Ramos (cell line): ENCODE results near the gene NOL4L.

Source experiments
- in situ Hi-C: fragments of 300-500 bp; cut with MboI; formaldehyde crosslinking; loops from one replicate; pipeline ENCODE4 v1.14.3; 2022; ENCODE audit warnings: low sequenced_read_pairs; ENCODE audit not compliant: unreplicated experiment

Gene NOL4L

GRCh38 chr20:32544893-32545840, 40.0 kb downstream of the NOL4L start:
- in situ Hi-C loops: no loop called here

DNA sequence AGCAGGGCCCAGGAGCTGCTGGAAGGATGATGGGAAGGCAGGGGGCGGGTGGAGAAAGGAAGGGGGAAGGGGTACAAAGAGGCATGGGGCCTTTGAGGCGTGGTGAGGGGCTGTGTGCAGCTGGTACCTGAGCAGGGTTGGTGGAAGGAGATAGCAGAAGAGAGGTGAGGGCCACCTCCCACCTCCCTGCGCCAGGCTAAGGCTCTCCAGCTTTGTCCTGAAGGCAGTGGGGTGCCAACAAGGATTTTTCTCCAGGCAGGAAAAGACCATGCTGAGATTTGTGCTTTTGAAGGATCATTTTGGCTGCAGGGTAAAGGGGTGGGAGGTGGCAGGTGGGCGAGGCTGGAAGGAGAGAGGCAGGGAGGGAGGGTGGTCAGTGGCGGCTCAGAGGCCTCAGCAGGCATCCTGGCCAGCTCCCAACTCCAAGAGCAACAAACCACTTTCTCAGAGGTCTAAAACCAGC, 40.8 kb downstream of the NOL4L start:
- in situ Hi-C loops: no loop called here

- in situ Hi-C loops: no loop called here
Observed at GRCh38 chr20:32543570-32544259, 41.4 kb downstream of the NOL4L start.

DNA sequence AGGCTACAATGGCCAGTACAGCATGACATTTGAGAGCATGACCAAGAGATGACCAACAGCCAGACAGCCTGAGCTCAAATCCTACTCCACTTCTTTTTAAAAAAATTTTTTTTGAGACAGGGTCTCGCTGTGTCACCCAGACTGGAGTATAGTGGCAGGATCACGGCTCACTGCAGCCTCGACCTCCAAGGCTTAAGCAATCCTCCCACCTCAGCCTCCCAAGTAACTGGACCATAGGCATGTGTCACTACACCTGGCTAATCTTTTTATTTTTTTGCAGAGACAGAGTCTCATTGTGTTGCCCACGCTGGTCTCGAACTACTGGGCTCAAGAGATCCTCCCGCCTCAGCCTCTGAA, 42.9 kb downstream of the NOL4L start:
- in situ Hi-C loops: no loop called here

DNA sequence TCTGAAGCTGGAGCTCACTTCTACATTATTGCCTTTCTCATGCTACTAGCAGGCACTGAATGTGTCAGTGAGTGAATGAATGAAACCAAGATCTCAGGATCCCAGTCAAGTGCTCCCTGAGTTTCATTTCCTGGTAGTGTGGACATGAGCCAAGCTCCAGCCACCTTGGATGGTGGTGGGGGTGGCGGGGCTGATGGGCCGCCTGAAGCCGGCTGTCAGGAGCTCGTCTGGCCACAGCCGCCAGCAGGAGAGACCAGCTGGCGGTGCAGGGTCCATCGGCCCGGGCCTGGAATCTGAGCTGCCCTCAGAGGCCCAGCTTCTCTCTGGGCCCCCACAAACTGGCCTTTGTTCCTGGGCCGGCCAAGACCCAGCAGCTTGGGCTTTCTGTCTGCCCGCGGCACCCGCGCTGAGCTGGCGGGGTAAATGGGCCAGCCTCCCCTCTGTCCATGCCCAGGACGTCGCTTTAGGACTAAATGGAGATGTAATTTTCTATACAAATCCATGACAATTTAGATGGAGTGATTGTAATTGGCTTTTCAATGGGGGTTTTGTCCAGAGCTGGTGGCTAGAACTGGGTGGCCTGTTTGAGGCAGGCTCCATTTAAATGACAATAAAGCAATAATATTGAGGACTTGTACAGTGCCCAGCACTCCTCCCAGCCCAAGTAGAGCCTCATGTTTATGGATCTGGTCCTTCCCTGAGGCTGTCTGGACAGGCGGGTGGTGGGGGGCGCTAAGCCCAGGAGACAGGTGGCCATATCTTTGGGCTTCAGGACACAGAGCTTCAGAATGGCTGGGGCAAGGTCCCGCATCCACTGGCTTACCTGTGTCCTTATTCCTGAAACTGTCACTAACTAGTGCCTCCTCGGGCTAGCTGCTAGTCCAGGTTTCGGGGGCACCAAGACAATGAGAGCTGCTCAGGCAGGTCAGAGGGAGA, 43.5 kb downstream of the NOL4L start:
- in situ Hi-C loops: no loop called here

DNA sequence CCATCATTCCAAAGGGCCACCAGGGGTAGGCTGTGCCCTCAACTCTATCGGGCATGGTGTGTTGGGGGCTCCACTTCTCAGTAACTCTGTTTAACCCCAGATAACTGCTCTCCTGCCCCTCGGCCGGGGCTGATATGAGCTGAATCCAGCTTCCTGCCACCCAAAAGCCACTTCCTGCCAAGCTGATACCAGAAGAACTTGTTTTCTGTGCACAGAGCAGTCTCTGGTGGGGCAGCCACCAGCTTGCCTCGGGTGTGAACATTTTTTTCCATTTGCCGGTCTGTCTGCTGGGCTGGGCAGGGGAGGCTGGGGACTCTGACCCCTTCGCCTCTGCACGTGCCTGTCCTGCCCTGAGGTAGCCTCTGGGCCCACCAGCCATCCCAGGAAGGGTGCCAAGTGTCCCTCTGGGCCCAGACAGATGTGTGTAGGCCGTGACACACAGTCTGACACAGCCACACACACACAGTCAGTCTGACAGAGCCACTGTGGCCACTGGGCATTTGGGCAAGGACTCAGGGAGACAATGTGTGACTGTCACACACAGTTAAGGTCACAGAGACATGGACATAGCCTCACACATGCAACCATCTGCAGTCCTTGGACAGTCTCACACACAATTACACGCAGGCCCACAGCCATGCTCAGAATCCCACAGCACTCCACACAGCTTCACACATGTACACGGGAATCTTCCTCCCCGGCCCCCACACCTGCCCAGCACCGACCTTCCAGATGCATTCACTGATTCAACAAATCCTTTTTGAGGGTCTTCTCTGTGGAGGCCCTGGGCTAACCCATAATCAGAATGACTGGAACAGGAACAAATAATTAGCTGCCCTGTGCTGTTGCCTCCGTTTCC, 45.1 kb downstream of the NOL4L start:
- in situ Hi-C loops: no loop called here

DNA sequence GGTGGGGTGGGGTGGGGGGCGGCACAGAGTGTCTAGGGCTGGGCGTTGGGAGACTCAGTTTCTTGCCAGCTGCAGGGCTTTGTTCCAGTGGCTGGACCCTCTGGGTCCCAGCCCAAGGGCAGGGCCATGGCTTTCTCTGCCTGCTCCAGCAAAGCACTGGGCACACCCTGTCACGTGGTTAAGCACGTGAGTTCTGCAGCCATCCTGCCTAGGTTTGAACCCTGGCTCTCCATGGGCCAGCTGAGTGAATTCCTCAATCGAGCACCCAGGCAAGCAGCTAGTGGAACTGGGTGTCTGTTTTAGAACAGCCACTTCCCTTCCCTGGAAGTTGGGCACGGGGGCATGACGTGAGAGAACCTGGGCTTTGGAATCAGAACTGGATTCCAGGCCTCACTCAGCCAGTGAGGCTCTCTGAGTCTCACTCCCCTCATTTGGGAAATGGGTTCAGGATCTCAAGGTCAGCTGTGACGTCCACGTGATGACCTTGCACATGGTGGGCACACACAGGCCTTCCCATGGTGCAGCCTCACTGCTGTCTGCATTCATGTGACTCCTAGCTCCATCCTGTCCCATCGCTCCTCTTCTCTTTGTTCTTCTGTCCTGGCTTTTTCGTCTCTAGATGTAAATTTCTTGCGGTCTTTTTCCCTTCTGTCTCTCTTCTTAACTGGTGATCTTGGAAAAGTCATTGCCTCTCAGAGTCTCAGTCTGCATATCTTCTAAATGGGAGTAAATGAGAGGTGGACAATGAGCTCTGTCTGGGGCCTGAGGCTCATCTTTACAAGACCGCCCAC, 45.9 kb downstream of the NOL4L start:
- in situ Hi-C loops: no loop called here

GRCh38 chr20:32538526-32538939, 46.6 kb downstream of the NOL4L start:
- in situ Hi-C loops: no loop called here

- in situ Hi-C loops: no loop called here
Observed at GRCh38 chr20:32537657-32538525, 47.2 kb downstream of the NOL4L start.

- in situ Hi-C loops: no loop called here
Observed at GRCh38 chr20:32536851-32537656, 48.1 kb downstream of the NOL4L start.

GRCh38 chr20:32535953-32536823, 48.9 kb downstream of the NOL4L start:
- in situ Hi-C loops: no loop called here

DNA sequence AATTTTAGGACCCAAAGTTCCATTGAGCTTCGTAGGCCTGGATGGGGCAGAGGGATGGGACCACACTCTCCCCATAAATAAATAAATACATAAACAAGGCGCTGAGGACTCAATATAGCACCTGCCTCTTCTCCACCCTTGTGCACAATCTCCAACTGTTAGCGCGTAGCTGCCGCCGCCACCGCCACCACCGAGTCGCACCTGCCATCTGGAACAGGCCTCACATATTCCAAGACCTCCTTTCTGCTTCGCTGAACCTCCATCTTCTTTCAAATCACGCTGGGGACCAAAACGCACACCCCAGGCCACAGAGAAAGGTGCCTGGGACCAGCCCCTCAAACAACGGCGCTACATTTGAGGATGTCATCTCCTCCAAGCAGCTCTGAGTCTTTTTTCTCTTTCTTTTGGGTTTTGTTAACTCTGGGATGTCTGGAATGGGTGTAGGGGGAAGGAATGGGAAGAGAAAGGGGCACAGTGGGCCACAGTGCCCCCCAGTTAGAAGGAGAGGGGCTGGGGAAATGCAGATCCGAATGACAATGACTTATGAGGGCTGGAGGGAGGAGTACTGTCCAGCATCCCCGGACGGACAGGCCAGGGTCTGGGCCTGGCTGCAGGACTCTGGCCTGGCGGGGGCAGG, 49.7 kb downstream of the NOL4L start:
- in situ Hi-C loops: no loop called here

- in situ Hi-C loops: no loop called here
Observed at GRCh38 chr20:32534661-32535240, 50.4 kb downstream of the NOL4L start.

GRCh38 chr20:32533732-32534131, 51.4 kb downstream of the NOL4L start:
- in situ Hi-C loops: no loop called here

- in situ Hi-C loops: no loop called here
Observed at GRCh38 chr20:32532246-32532645, 52.9 kb downstream of the NOL4L start.
